HG03064 (cell line): Measurements from ENCODE around the gene FARS2.

Experiments
- ATAC-seq: cut with Tn5 transposase; IDR thresholded peaks from one replicate; pipeline ENCODE4 v1.9.1; 2021; ENCODE audit warnings: low read depth; ENCODE audit not compliant: unreplicated experiment

FARS2 gene

GRCh38 chr6:5492356-5492755, 231.0 kb downstream of the FARS2 start:
- ATAC-seq, result no peak

- no peak for ATAC-seq
Observed at GRCh38 chr6:5493806-5494205, 232.5 kb downstream of the FARS2 start.

- ATAC-seq, result no peak
Observed at GRCh38 chr6:5497896-5498578, 236.7 kb downstream of the FARS2 start.

GRCh38 chr6:5498579-5498899, 237.2 kb downstream of the FARS2 start:
- no peak for ATAC-seq

GRCh38 chr6:5499644-5500306, 238.5 kb downstream of the FARS2 start:
- ATAC-seq, result no peak

GRCh38 chr6:5501837-5502236, 240.5 kb downstream of the FARS2 start:
- no peak for ATAC-seq

GRCh38 chr6:5504078-5504477, 242.8 kb downstream of the FARS2 start:
- no peak for ATAC-seq

GRCh38 chr6:5506149-5506548, 244.8 kb downstream of the FARS2 start:
- ATAC-seq, result peak; percentile 30

GRCh38 chr6:5506597-5506996, 245.3 kb downstream of the FARS2 start:
- ATAC-seq, result peak; percentile 30

GRCh38 chr6:5507131-5507681, 245.9 kb downstream of the FARS2 start:
- peak; percentile 88 for ATAC-seq

- no peak for ATAC-seq
Observed at GRCh38 chr6:5509106-5509505, 247.8 kb downstream of the FARS2 start.

GRCh38 chr6:5510331-5511133, 249.2 kb downstream of the FARS2 start:
- ATAC-seq, result no peak

GRCh38 chr6:5511954-5512353, 250.6 kb downstream of the FARS2 start:
- no peak for ATAC-seq

- ATAC-seq, result no peak
Observed at GRCh38 chr6:5512422-5512821, 251.1 kb downstream of the FARS2 start.

- no peak for ATAC-seq
Observed at GRCh38 chr6:5513408-5513807, 252.1 kb downstream of the FARS2 start.

GRCh38 chr6:5514353-5514752, 253.0 kb downstream of the FARS2 start:
- no peak for ATAC-seq

GRCh38 chr6:5515200-5515599, 253.9 kb downstream of the FARS2 start:
- ATAC-seq, result no peak

GRCh38 chr6:5516036-5516435, 254.7 kb downstream of the FARS2 start:
- ATAC-seq, result no peak

GRCh38 chr6:5517796-5518195, 256.5 kb downstream of the FARS2 start:
- ATAC-seq, result no peak

- ATAC-seq, result no peak
Observed at GRCh38 chr6:5518936-5519491, 257.7 kb downstream of the FARS2 start.

- no peak for ATAC-seq
Observed at GRCh38 chr6:5520796-5521195, 259.5 kb downstream of the FARS2 start.
